HepG2 (cell line): ENCODE data around the gene PAK1. TPM values are rescaled to one million over a fixed set of nuclear protein-coding genes. Genes with fewer than 3 reads are reported as not detected.

Experiments
- ATAC-seq: fragments of 200-7000 bp; cut with Tn5 transposase; 3 replicates; pipeline ENCODE4 v1.9.1; 2020; ENCODE audit warnings: mild to moderate bottlenecking, moderate library complexity
- BruUV-seq: library from RNA; stranded (reverse); fragments of 400-500 nt; replicated peaks from 2 replicates; lab custom pipeline; 2021; lab: Mats Ljungman, UMichigan
- CTCF ChIA-PET: fragments of 300-600 bp; formaldehyde crosslinking; extraction: SDS; loops from one replicate; lab custom pipeline; 2021; ENCODE audit warnings: low total read pairs, inconsistent platforms, low intra/inter-chr PET ratio; lab: Yijun Ruan, JAX
- POLR2A ChIA-PET: fragments of 350-600 bp; sonication (Branson Sonifier 250); formaldehyde crosslinking; loops from one replicate; lab custom pipeline; 2020; ENCODE audit warnings: antibody characterized with exemption, inconsistent platforms; lab: Yijun Ruan, JAX
- DNase-seq: peaks from one replicate; pipeline ENCODE4 v3.0.0-alpha.2; 2015; ENCODE audit warnings: low spot score
- FAIRE-seq: peaks from 3 replicates; lab custom pipeline; 2011; peaks lifted over from hg19 to GRCh38; lab: Jason Lieb, UNC
- H2AFZ ChIP-seq: one replicate; pipeline ENCODE4 v1.6.1; 2011; ENCODE audit warnings: low read length, inconsistent platforms
- H3K27ac ChIP-seq: fragments of 300-600 bp; 3 replicates; pipeline ENCODE4 v1.8.0; 2011; ENCODE audit warnings: mixed run types, mild to moderate bottlenecking, mixed read lengths, low read length, inconsistent platforms; ENCODE audit not compliant: insufficient read depth; ENCODE audit errors: extremely low read length
- H3K27me3 ChIP-seq, 2 experiments: fragments of 200-600 bp in 1 of 2; 2 replicates in 1 of 2; 3 replicates in 1 of 2; pipeline versions ENCODE4 v1.6.0 to v1.8.0; 2011; ENCODE audit warnings: low read length in 2 of 2, mild to moderate bottlenecking in 2 of 2, moderate library complexity in 2 of 2, inconsistent platforms in 1 of 2; ENCODE audit not compliant: insufficient read depth in 2 of 2, control insufficient read depth in 1 of 2
- H3K36me3 ChIP-seq, 2 experiments: fragments of 200-600 bp in 1 of 2; replicated peaks in 1 of 2; 2 replicates in 1 of 2; 3 replicates in 1 of 2; pipeline versions ENCODE4 v1.5.1 to v1.8.0; 2011; ENCODE audit warnings: low read length in 2 of 2, inconsistent platforms in 1 of 2; ENCODE audit not compliant: insufficient read depth in 2 of 2, control insufficient read depth in 1 of 2
- H3K4me1 ChIP-seq: 2 replicates; pipeline ENCODE4 v1.5.1; 2012; ENCODE audit warnings: low read length, inconsistent platforms; ENCODE audit not compliant: insufficient read depth
- H3K4me2 ChIP-seq: 2 replicates; pipeline ENCODE4 v1.6.0; 2011; ENCODE audit warnings: low read depth, low read length, inconsistent platforms
- H3K4me3 ChIP-seq, 3 experiments: fragments of 200-600 bp in 1 of 3; sonication (generic), shearing (Covaris generic) in 1 of 3; replicated peaks in 1 of 3; 2 replicates each; pipeline ENCODE4 v1.5.1; 2011 to 2016; ENCODE audit warnings: low read length in 3 of 3, inconsistent platforms in 2 of 3, low read depth in 2 of 3, mild to moderate bottlenecking in 2 of 3, control low read depth in 1 of 3, mixed read lengths in 1 of 3; ENCODE audit not compliant: insufficient read depth in 1 of 3
- H3K79me2 ChIP-seq: one replicate; pipeline ENCODE4 v1.6.1; 2011; ENCODE audit warnings: low read length, inconsistent platforms; ENCODE audit not compliant: insufficient read depth
- H3K9ac ChIP-seq: 2 replicates; pipeline ENCODE4 v1.6.0; 2011; ENCODE audit warnings: mild to moderate bottlenecking, low read depth, low read length, inconsistent platforms; ENCODE audit not compliant: insufficient read depth
- H3K9me3 ChIP-seq: 2 replicates; pipeline ENCODE4 v1.5.1; 2012; ENCODE audit warnings: mild to moderate bottlenecking, low read length
- H4K20me1 ChIP-seq: 2 replicates; pipeline ENCODE4 v1.6.0; 2011; ENCODE audit warnings: inconsistent platforms, mild to moderate bottlenecking, low read length, moderate library complexity; ENCODE audit not compliant: insufficient read depth
- AKAP8 ChIP-seq: sonication (generic); formaldehyde crosslinking; IDR thresholded peaks from 2 replicates; pipeline ENCODE4 v1.5.1; 2020; ENCODE audit warnings: mild to moderate bottlenecking, missing genetic modification reagents
- DPF2 ChIP-seq: sonication (generic); formaldehyde crosslinking; IDR thresholded peaks from 2 replicates; pipeline ENCODE4 v1.4.0; 2020; ENCODE audit warnings: mild to moderate bottlenecking, low read depth, missing genetic modification reagents, borderline replicate concordance
- FLYWCH1 ChIP-seq: sonication (generic); formaldehyde crosslinking; IDR thresholded peaks from 2 replicates; pipeline ENCODE4 v1.8.1; 2023; ENCODE audit warnings: mild to moderate bottlenecking, missing genetic modification reagents
- ZBTB20 ChIP-seq: sonication (generic); formaldehyde crosslinking; IDR thresholded peaks from 2 replicates; pipeline ENCODE4 v1.8.1; 2023; ENCODE audit warnings: missing genetic modification reagents, low read depth, mild to moderate bottlenecking, borderline replicate concordance
- ZBTB44 ChIP-seq: sonication (generic); formaldehyde crosslinking; IDR thresholded peaks from 2 replicates; pipeline ENCODE4 v1.4.0; 2020; ENCODE audit warnings: missing genetic modification reagents
- WGBS: methylation state at CpG from one replicate; pipeline ENCODE4 v1.1.6; 2017; ENCODE audit warnings: low lambda C conversion rate; 5-methylcytosine and 5-hydroxymethylcytosine counted together
- in situ Hi-C: cut with HindIII; loops from 2 replicates; pipeline ENCODE4 v1.10.0; 2017; ENCODE audit warnings: low pct_unique_long_range_greater_than_20kb; ENCODE audit not compliant: extremely low pct_ligation_motif_present
- intact Hi-C: fragments of 100-400 bp; cut with micrococcal nuclease; formaldehyde crosslinking; loops from one replicate; pipeline ENCODE4 v1.10.0; 2022; ENCODE audit not compliant: unreplicated experiment
- polyA plus RNA-seq, 8 experiments: library from polyadenylated mRNA; depleted of rRNA in 3 of 8; stranded (reverse) in 7 of 8; unstranded in 1 of 8; fragments of >200 nt; fragmentation: Illumina TruSeq in 4 of 8; extraction: Trizol in 4 of 8; gene quantifications; 2 replicates each; pipeline versions ENCODE4 v1.2.1 to v1.2.3, GENCODE V29; 2011 to 2016; ENCODE audit warnings: low read depth in 4 of 8, missing spikeins in 1 of 8, mixed read lengths in 1 of 8; ENCODE audit not compliant: insufficient read depth in 1 of 8
- total RNA-seq, 5 experiments: library from RNA; depleted of rRNA; stranded (reverse); fragments of >200 nt; fragmentation: Illumina TruSeq; extraction: Trizol; gene quantifications; 2 replicates each; pipeline ENCODE4 v1.2.3, GENCODE V29; 2016; ENCODE audit warnings: low read depth in 1 of 5
- TF ChIP-seq, protein P1 (sequence below): sonication (generic); formaldehyde crosslinking; IDR thresholded peaks from 2 replicates; pipeline ENCODE4 v1.5.1; 2020; ENCODE audit warnings: missing genetic modification reagents, mild to moderate bottlenecking, borderline replicate concordance
- TF ChIP-seq, protein P2 (sequence below): sonication (generic); formaldehyde crosslinking; IDR thresholded peaks from 2 replicates; pipeline ENCODE4 v1.4.0; 2020; ENCODE audit warnings: mild to moderate bottlenecking, missing genetic modification reagents

PAK1 gene
- total and polyA plus RNA-seq, 2 of the 13 experiments (the other 11 are each of a cell fraction or from before 2014, with no cell fraction given) = 1.5 to 4.3 TPM

GRCh38 chr11:77503006-77503405 lies 29.1 kb upstream of the PAK1 start (continued):
- TF ChIP-seq, protein P1, sequence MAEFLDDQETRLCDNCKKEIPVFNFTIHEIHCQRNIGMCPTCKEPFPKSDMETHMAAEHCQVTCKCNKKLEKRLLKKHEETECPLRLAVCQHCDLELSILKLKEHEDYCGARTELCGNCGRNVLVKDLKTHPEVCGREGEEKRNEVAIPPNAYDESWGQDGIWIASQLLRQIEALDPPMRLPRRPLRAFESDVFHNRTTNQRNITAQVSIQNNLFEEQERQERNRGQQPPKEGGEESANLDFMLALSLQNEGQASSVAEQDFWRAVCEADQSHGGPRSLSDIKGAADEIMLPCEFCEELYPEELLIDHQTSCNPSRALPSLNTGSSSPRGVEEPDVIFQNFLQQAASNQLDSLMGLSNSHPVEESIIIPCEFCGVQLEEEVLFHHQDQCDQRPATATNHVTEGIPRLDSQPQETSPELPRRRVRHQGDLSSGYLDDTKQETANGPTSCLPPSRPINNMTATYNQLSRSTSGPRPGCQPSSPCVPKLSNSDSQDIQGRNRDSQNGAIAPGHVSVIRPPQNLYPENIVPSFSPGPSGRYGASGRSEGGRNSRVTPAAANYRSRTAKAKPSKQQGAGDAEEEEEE = no peak

- no peak for ATAC-seq
- TF ChIP-seq, protein P2, sequence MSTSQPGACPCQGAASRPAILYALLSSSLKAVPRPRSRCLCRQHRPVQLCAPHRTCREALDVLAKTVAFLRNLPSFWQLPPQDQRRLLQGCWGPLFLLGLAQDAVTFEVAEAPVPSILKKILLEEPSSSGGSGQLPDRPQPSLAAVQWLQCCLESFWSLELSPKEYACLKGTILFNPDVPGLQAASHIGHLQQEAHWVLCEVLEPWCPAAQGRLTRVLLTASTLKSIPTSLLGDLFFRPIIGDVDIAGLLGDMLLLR (CRISPR knock-in tag) = no peak
- no peak for TF ChIP-seq AKAP8 (CRISPR knock-in tag)
- TF ChIP-seq FLYWCH1 (CRISPR knock-in tag) = no peak
- TF ChIP-seq DPF2 = no peak
- TF ChIP-seq ZBTB44 (CRISPR knock-in tag) = no peak
- TF ChIP-seq ZBTB20 = no peak
- Histone ChIP-seq H2AFZ (no peak overlapping the region), H3K27ac (no peak overlapping the region), H3K4me2 (no peak overlapping the region), H3K79me2 (no peaks in the 10 kb centered on the region), H3K9me3 (no peaks in the 10 kb centered on the region), H3K27me3 (no peaks in the 10 kb centered on the region; a peak in 2 of 5 replicates), H3K36me3 (no peaks in the 10 kb centered on the region), H3K4me3 (no peak overlapping the region), H3K9ac (no peak overlapping the region), H4K20me1 (no peaks in the 10 kb centered on the region), H3K4me1 (no peaks in the 10 kb centered on the region)
- in situ Hi-C loops (no loop called here), intact Hi-C loops (no loop called here)
- BruUV-seq = no TSS peak
- POLR2A ChIA-PET = no interaction called here
- no peak for FAIRE-seq
- DNase-seq = no peak
- CTCF ChIA-PET = no interaction called here
- WGBS = 38% methylated on average over 3 of the region's 4 CpGs
Measured at GRCh38 chr11:77502346-77502905, 28.5 kb upstream of the PAK1 start.
